Stimulated activated CD8-positive, alpha-beta memory T cell treated with anti-CD3 and anti-CD28 coated beads, Interleukin-15, amount 100 ng/mL, for 1 hour (primary cell): Measurements from ENCODE around the gene CLEC18B.
"Not testable (repeated sequence)": the region's sequence is repeated elsewhere in the genome, so short reads cannot be mapped to it uniquely, and the experiment has no call there.

Experiments used
- DNase-seq: peaks from one replicate; pipeline ENCODE4 v3.0.0-alpha.2; 2020; ENCODE audit warnings: low read depth

CLEC18B gene

GRCh38 chr16:74420612-74421481 lies at the start of gene CLEC18B:
CLEC18B (minus strand) TSS chr16:74421478; CDS start chr16:74421270, 208 bp downstream.
- not testable (repeated sequence) for DNase-seq

DNA sequence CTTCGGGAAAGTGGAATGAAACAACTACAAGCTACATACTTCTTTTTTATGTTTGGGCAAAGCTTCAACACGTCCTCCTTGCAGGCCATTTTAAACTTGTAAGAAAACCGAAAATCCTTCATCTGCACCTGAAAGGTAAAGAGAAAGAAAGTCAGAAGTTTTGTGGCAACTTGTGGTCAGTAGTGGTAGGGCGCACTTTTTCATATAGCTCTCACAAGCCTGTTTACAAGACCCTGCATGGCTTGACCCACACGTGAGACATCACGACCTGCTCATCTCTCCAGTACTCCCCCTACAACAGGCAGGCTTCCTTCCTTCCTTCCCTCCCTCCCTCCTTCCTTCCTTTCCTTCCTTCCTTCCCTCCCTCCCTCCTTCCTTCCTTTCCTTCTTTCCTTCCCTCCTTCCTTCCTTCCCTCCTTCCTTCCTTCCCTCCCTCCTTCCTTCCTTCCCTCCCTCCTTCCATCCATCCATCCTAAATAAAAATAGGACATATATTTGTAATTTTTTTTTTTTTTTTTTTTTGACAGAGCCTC lies 48.7 kb upstream of the CLEC18B start:
- DNase-seq: no peak

DNA sequence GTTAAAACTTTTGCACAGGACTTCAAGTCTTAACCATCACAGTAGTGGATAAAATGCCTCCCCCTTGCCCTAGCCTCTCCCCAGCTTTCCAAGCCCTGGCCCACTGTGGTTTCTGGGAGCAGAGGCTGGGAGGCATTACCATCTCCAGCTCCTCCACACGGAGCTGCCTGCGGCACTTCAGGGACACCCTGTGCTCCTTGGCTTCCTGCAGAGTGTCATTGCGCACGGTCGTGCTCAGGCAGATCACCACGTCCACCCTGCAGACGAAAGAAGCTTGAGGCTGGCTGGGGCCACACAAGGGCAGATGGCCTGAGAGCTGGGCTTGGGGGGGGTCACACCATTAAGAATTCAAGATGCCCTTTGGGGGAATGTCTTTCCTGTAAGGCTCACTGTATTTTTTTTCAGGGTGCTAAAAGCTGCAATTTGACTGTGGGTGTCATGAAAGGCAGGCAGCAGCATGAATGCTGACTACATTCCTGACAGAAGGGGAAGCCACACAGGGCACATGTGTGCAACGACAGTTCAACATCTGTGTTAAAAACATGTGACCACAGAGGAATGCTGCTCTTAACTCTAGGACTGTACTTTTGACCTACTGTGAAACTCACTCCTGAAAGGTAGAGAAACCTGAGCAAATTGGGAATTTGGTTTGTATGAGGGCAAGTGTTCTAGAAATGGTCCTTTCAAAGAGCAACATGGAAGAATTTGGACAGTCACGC lies 47.7 kb upstream of the CLEC18B start:
- no peak for DNase-seq

DNA sequence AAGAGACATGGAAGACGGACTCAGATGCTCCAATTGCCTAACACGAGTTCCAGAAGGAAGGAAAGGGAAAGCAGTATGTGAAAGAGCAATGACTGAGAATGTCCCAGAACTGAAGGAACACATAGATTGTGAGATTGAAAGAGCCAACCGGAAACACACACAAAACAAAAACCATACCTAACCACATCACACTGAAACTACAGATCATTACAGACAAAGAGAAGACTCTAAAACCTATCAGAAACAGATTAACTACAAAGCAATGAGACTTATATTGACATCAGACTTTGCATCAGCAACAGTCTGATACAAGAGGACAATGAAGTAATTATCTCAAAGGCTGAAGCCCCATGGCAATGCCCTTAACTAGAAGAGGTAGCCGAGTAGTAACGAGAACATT lies 45.6 kb upstream of the CLEC18B start:
- DNase-seq: no peak

GRCh38 chr16:74465851-74466685 lies 44.8 kb upstream of the CLEC18B start:
- DNase-seq: no peak

DNA sequence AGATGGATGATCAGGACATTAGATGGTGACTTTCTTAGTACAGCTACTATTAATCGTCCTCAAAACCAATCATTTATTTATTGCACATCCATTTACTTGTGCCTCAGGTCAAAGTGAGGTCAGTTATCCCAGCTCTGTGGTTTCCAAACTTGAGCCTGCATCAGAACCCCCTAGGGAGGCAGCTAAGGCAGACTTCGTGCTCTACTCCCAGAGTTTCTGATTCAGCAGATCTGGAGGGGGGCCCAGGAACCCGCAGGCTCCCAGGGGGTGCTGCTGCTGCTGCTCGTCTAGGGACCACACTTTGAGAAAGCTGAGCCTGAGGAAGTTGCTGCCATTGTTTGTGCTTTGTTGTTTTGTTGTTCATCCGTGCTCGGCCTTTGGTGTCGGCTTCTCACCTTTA lies 44.0 kb upstream of the CLEC18B start:
- no peak for DNase-seq

- no peak for DNase-seq
Observed at GRCh38 chr16:74463888-74464287, 42.6 kb upstream of the CLEC18B start.

DNA sequence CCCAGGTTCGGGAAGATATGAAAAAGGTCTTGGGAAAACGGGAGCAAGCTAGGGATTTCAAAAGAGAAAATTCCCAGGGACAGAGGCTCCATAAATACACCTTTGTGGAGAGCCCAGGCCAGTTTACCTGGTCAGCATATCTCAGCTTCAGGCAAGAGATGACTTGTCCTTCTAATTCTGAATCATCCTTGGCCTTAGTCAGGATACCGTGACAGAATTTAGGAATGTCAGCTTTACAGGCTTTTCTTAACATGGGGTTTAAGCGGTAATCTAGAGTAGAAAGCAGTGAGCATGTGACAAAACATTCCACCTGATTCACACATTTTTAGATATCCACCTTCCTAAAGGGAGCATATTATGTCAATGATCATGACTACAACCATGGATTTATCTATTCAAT lies 41.1 kb upstream of the CLEC18B start:
- no peak for DNase-seq

DNA sequence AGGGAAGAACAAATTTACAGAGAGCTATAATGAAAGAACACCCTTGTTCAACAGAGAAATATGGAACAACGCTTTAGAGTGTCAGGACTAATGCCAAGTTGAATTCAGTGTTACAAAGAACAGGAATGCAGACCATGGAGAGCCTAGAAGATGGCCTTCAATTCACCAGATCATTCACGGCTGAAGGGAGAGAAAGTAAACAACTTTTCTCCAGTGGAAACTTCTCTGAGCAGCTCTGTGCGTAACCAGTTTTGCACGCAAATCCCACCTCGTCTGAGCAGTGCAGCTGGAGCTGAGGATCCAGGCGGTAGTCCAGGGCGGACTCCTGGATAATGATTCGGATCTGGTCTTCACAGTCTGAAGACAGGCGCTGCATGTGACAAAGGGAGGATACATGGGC lies 40.5 kb upstream of the CLEC18B start:
- no peak for DNase-seq

GRCh38 chr16:74460542-74460941 lies 39.3 kb upstream of the CLEC18B start:
- DNase-seq: no peak

DNA sequence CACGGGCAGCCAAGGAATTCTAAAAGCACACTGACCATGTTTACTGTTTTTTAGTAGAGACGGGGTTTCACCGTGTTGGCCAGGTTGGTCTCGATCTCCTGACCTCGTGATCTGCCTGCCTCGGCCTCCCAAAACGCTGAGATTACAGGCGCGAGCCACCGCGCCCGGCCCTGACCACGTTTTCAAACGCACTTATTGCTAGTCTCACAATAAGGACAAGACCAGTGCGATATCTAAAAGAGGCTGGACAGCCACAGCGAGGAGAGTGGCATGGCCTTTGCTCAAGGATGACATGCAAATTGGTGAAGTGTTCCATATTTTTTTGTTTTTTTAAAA lies 35.0 kb upstream of the CLEC18B start:
- no peak for DNase-seq

GRCh38 chr16:74455619-74456289 lies 34.5 kb upstream of the CLEC18B start:
- DNase-seq: no peak

DNA sequence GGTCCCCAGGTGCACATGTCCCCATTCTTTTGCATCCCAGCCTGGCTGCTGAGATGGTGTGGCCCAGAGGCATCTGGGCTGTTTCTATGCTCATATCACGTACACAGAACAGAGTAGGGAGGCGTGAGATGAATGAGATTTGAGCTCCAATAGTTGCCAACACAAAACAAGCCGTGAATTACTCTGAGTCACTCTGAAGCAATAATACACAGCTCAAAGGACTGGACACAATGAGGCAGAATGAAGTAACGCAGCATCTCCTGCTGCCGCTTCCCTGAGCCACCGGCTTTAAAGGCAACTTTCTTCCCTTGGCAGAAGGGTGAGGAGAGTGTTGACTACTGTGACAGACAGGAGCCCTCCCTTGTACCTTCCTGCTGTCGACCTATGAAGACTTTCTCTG lies 33.9 kb upstream of the CLEC18B start:
- no peak for DNase-seq

GRCh38 chr16:74451951-74452758 lies 30.9 kb upstream of the CLEC18B start:
- no peak for DNase-seq

DNA sequence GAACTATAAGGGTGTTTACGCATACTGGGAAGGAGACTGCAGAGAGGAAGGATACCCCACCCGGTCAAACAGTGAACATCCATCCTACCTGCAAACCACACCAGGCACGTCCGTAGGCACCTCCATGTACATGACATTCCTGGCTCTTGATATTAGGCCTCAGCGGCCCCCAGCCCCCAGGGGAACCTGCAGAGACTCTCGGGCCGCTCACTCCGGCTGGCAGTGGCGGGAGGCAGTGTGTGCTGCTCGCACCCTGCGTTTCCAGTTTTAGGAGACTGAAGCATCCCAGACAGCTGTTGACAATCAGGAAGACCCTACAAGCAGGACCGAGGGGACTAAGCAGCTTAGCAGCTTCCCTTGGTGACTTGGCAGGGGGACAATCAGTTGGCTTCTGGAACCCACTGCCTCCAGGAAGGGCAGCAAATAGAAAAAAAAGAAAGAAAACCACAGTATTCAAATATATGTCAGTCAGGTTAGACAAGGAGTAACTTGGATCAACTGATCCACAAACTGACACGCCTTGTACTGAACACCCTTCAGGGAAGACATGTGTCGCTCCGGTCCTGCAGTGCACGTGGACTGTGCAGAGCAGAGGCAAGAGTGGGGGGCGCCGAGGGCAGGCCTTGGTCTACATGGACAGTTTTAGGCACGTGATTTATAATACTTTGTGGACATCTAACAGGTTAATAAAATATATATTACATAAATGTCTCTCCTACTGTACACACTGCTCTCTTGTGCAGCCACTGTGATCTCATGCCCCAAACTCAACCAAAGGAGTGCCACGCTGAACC lies 29.9 kb upstream of the CLEC18B start:
- no peak for DNase-seq

DNA sequence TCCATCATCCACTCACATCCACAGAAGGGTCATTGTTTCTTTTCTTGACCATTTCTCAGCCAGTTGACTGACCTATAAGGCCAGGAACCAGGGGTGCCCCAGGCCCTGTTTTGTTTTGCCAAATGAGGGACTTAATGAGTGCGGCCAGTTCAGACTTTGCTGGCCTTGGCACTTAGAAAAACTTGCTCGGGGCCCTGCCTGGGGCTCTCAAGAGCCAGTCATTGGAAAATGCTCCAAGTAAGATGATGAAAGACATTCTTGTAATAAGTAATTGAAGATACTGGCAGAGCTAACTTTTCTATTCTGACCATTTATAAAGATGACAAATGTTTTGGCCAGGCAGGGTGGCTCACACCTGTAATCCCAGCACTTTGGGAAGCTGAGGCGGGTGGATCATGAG lies 29.0 kb upstream of the CLEC18B start:
- no peak for DNase-seq

DNA sequence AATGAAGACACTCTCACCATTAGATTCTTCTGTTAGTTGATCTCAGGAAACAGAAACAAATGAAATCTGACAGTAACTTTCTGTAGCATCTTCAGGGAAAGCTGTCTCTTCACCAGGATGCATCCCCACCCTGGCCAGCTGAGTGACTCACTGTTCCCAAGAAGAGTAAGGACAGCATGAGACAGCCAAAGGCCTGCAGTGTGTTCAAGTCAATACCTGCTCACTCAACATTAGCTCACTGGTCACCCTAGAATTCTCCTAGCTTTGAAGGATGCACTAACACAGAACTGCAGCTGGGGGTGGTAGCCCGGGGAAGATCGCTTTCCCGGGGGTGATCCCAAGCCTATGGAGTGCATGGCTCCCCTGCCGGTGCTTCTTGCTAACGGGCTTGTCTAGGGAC lies 28.2 kb upstream of the CLEC18B start:
- DNase-seq: no peak

- DNase-seq: no peak
Observed at GRCh38 chr16:74448990-74449389, 27.7 kb upstream of the CLEC18B start.

DNA sequence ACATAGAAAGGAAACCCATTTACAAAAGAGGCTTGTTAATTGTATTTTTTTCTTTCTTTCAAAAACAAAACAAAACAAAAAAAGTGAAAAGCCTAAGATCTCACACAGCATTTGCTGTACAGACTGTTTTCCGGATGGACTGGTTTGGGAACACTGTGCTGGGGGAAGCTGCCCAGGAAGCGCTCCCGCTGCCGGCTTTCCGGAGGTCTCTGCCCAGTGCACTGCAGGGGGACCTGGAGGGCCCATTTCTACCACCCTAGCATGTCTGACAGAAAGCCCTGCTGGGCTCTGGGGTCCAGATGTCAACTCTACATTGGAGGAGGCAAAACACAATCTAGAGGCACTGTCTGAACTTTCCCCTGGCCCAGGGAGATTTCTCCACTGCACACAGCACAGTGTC lies 26.3 kb upstream of the CLEC18B start:
- no peak for DNase-seq

GRCh38 chr16:74446866-74447265 lies 25.6 kb upstream of the CLEC18B start:
- no peak for DNase-seq
